Left renal cortex interstitium (tissue), 4 donors: ENCODE data around the gene NCR3LG1. TPM values are rescaled to one million over a fixed set of nuclear protein-coding genes. Genes with fewer than 3 reads are reported as not detected.
"Not testable (repeated sequence)": the region's sequence is repeated elsewhere in the genome, so short reads cannot be mapped to it uniquely, and the experiment has no call there.

Experiments used
- DNase-seq, 4 donors: peaks; one replicate each; pipeline ENCODE4 v3.0.0-alpha.2; 2013; ENCODE audit warnings: low read depth in 4 of 4, low spot score in 2 of 4, missing footprints in 1 of 4
- polyA plus RNA-seq, 4 donors: library from polyadenylated mRNA; unstranded; fragments of 120-200 nt; gene quantifications; one replicate each; pipeline ENCODE4 v1.2.1, GENCODE V29; 2013; ENCODE audit not compliant: insufficient read length in 4 of 4

The NCR3LG1 gene
- polyA plus RNA-seq, 4 donors, result 1.1 to 2.0 (median 1.5) TPM

- no peak for DNase-seq
These were observed 56.4 kb downstream of the NCR3LG1 start for GRCh38 chr11:17408026-17408425.

DNA sequence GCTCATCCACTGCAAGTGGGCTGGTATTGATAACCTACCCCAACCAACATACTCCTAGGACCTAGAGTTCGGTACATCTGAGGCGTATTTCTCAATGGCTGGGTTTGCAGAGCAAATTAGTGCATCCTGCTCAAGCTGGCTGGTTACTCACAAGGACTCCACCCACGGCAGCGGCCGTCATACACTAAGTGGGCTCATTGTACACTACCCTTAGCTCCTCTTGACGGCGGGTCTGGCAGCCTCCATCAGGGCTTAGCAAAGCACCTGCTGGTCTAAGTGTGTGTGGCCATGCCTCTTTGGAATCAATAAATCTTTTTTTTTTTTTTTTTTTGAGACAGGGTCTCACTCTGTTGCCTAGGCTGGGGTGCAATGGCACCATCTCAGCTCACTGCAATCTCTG is 57.0 kb downstream of the NCR3LG1 start:
- no peak for DNase-seq

GRCh38 chr11:17410606-17411379 is 59.2 kb downstream of the NCR3LG1 start:
- DNase-seq, result no peak

DNA sequence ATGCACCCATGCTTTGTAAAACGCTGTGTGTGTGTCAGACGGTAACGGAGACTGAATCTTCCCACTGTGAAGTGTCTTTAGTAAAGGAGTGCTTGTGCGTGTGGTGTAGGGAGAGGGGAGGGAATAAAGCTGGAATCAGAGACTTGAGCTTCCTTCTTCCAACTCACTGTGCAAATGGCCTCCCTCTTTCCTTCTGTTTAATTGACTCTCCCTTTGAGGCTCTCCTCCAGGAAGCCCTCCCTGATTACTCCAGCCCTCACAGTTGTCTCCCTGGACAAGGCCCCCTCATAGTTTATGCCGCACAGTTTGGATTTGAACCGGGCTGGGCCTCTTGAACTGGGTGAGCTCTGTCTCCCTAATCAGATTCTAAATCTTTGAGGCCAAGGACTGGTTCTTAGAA is 59.8 kb downstream of the NCR3LG1 start:
- DNase-seq, result no peak

GRCh38 chr11:17412488-17413180 is 61.0 kb downstream of the NCR3LG1 start:
- DNase-seq, result no peak

- DNase-seq, result no peak
These were observed 62.1 kb downstream of the NCR3LG1 start for GRCh38 chr11:17413414-17414316.

GRCh38 chr11:17414317-17414737 is 62.7 kb downstream of the NCR3LG1 start:
- DNase-seq, result no peak

DNA sequence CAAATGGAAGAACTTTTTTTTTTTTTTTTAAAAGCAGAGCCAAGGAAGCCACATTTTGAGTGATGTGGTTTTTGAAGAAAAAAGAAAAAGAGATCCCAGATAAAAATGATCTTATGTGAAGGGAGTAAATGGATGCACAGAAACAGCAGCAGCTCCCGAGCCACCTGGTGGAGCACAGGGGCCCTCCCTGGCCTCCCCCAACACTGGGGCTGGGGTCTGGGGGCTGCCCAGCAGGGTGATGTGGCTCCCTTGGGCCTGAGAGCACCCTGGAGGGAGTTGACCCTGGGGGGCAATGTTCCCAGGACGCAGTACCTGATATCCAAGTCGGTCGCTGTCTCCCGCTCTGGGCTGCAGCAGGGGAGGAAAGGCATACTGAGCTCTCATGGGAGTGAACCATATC is 63.4 kb downstream of the NCR3LG1 start:
- DNase-seq, result no peak

GRCh38 chr11:17415523-17416104 is 64.0 kb downstream of the NCR3LG1 start:
- no peak for DNase-seq

DNA sequence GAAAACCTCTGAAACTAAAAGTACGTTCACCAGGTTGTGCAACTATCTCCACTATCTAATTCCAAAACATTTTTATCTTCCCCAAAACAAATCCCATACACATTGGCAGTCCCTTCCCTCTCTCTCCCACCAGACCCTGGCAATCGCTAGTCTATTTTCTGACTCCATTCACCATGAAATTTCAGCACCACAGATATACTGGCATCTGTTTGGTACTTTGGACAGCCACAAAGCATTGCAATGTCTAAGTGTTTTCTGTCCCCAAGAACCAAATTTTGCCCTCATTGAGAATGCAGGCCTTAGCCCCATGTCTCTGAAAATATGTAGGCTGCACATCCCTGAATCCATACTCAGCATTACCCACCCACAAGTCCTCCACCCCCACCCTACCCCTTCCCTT is 64.9 kb downstream of the NCR3LG1 start:
- no peak for DNase-seq

- no peak for DNase-seq
These were observed 67.0 kb downstream of the NCR3LG1 start for GRCh38 chr11:17418444-17419081.

DNA sequence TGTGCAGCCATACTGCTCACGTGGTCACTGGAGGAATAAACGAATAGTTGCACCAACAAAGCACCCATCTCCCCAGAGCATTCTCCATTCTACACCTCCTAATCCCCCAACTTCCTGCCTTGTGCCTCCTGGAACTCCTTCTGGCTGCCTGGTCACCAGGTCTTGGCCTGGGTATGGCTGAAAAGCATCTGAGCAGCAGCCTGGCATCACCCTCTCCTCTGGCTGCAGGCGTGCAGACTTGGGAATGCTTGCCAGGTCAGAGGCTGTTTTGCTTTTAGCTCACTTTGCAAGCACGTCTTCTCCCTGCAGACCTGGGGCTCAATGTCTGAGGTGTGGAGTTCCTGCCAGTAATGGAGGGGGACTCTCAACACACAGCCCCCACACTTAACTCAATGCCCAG is 70.2 kb downstream of the NCR3LG1 start:
- no peak for DNase-seq

DNA sequence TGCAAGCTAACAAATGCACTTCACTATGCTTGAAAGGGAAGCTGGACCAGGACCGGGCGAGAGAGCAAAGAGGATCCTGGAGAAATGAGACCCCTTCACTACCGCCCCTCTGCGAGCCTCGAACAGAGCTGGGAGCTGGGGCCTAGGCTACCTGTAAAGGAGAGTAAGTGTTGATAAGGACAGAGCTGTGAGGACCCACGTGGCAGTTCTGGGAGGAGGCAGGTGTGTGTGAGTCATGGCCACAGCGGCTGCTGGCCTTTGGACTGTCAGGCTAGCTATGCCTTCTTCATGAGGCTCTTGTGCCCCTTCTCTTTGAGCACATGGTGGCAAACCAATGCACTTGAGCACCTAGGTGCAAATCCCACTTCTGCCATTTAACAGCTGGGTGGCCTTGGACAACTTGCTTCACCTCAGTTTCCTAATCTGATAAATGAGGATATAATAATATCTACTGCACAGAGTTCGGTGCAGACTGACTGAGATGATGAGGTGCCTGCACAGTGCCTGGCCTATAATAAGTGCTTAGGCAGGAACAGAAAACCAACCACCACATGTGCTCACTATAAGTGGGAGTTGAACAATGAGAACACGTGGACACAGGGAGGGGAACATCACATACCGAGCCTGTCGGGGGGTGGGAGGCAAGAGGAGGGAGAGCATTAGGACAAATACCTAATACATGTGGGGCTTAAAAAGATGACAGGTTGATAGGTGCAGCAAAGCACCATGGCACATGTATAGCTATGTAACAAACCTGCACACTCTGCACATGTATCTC is 72.1 kb downstream of the NCR3LG1 start:
- no peak for DNase-seq

GRCh38 chr11:17426233-17426632 is 74.6 kb downstream of the NCR3LG1 start:
- DNase-seq, result not testable (repeated sequence)

Other genes with a start within 250 kb of the NCR3LG1 start
- 10 to 100 TPM; 62.1 to 75.8 (median 64.2) TPM for gene PIK3C2A, start 143.8 kb upstream of the NCR3LG1 start, polyA plus RNA-seq
- 10 to 100 TPM; 60.5 to 90.5 (median 75.8) TPM for gene NUCB2, start 75.1 kb upstream of the NCR3LG1 start, polyA plus RNA-seq
- 1 to 10 TPM; 2.1 to 3.0 (median 2.7) TPM for gene KCNJ11, start 36.9 kb downstream of the NCR3LG1 start, polyA plus RNA-seq
- 1 to 10 TPM; 1.2 to 2.2 (median 1.9) TPM for gene ABCC8, start 125.0 kb downstream of the NCR3LG1 start, polyA plus RNA-seq
- gene USH1C, start 192.6 kb downstream of the NCR3LG1 start, polyA plus RNA-seq, result 10 to 100 TPM; 47.2 to 81.6 (median 67.8) TPM
- gene OTOG, start 195.5 kb downstream of the NCR3LG1 start, polyA plus RNA-seq, result under 1 TPM; 0.11 to 0.90 (median 0.24) TPM